Fibroblast of upper back skin (primary cell): ENCODE measurements around the gene FHIT.

Experiments used
- DNase-seq: peaks from one replicate; pipeline ENCODE4 v3.0.0-alpha.2; 2013

Gene FHIT

GRCh38 chr3:60531759-60532158 is 719.5 kb downstream of the FHIT start:
- no peak for DNase-seq

GRCh38 chr3:60528651-60529050 is 722.6 kb downstream of the FHIT start:
- no peak for DNase-seq

GRCh38 chr3:60523536-60523935 is 727.7 kb downstream of the FHIT start:
- no peak for DNase-seq

- DNase-seq, result no peak
These were observed 734.1 kb downstream of the FHIT start for GRCh38 chr3:60517134-60517533.

GRCh38 chr3:60514866-60515265 is 736.4 kb downstream of the FHIT start:
- no peak for DNase-seq

GRCh38 chr3:60514085-60514649 is 737.1 kb downstream of the FHIT start:
- no peak for DNase-seq

- no peak for DNase-seq
These were observed 738.0 kb downstream of the FHIT start for GRCh38 chr3:60513241-60513640.

GRCh38 chr3:60512506-60512905 is 738.7 kb downstream of the FHIT start:
- no peak for DNase-seq

GRCh38 chr3:60509471-60509870 is 741.8 kb downstream of the FHIT start:
- no peak for DNase-seq

GRCh38 chr3:60504827-60505457 is 746.3 kb downstream of the FHIT start:
- no peak for DNase-seq

GRCh38 chr3:60501314-60501713 is 749.9 kb downstream of the FHIT start:
- no peak for DNase-seq

- DNase-seq, result no peak
These were observed 753.4 kb downstream of the FHIT start for GRCh38 chr3:60497902-60498301.

GRCh38 chr3:60490992-60491391 is 760.3 kb downstream of the FHIT start:
- DNase-seq, result no peak

GRCh38 chr3:60475096-60475495 is 776.2 kb downstream of the FHIT start:
- no peak for DNase-seq

GRCh38 chr3:60469481-60469880 is 781.8 kb downstream of the FHIT start:
- DNase-seq, result no peak

GRCh38 chr3:60463685-60464084 is 787.6 kb downstream of the FHIT start:
- no peak for DNase-seq

- peak; percentile 65 for DNase-seq
These were observed 790.0 kb downstream of the FHIT start for GRCh38 chr3:60461267-60461666.

- DNase-seq, result no peak
These were observed 795.1 kb downstream of the FHIT start for GRCh38 chr3:60456180-60456579.

- DNase-seq, result no peak
These were observed 797.9 kb downstream of the FHIT start for GRCh38 chr3:60453326-60453725.

GRCh38 chr3:60448696-60449095 is 802.6 kb downstream of the FHIT start:
- DNase-seq, result peak; percentile 16

- peak; percentile 7 for DNase-seq
These were observed 805.8 kb downstream of the FHIT start for GRCh38 chr3:60445446-60445845.

- DNase-seq, result no peak
These were observed 806.3 kb downstream of the FHIT start for GRCh38 chr3:60444898-60445437.

GRCh38 chr3:60440869-60441268 is 810.4 kb downstream of the FHIT start:
- DNase-seq, result no peak

- no peak for DNase-seq
These were observed 815.2 kb downstream of the FHIT start for GRCh38 chr3:60435941-60436650.
